GM21367 (cell line): ENCODE data around the gene HES7.

Experiments used
- ATAC-seq: cut with Tn5 transposase; IDR thresholded peaks from one replicate; pipeline ENCODE4 v1.9.1; 2021; ENCODE audit not compliant: unreplicated experiment

The HES7 gene

GRCh38 chr17:8155231-8155995, 31.5 kb upstream of the HES7 start:
- no peak for ATAC-seq

GRCh38 chr17:8154608-8155155, 30.8 kb upstream of the HES7 start:
- ATAC-seq = no peak

GRCh38 chr17:8153957-8154607, 30.2 kb upstream of the HES7 start:
- no peak for ATAC-seq

- ATAC-seq = no peak
Measured at GRCh38 chr17:8153525-8153956, 29.6 kb upstream of the HES7 start.

- ATAC-seq = no peak
Measured at GRCh38 chr17:8153031-8153451, 29.1 kb upstream of the HES7 start.

- ATAC-seq = no peak
Measured at GRCh38 chr17:8152112-8152775, 28.3 kb upstream of the HES7 start, which contains the start of gene PER1. PER1 (minus strand) TSS chr17:8152404; CDS start chr17:8150706, 1,698 bp downstream.

GRCh38 chr17:8151641-8152111, 27.8 kb upstream of the HES7 start:
- ATAC-seq = no peak

- peak; percentile 32 for ATAC-seq
Measured at GRCh38 chr17:8151120-8151640, 27.3 kb upstream of the HES7 start.

- ATAC-seq = no peak
Measured at GRCh38 chr17:8150194-8151119, 26.6 kb upstream of the HES7 start.

GRCh38 chr17:8149419-8150193, 25.7 kb upstream of the HES7 start:
- no peak for ATAC-seq

GRCh38 chr17:8148560-8148959, 24.7 kb upstream of the HES7 start:
- no peak for ATAC-seq

GRCh38 chr17:8147805-8148404, 24.0 kb upstream of the HES7 start:
- no peak for ATAC-seq

- ATAC-seq = no peak
Measured at GRCh38 chr17:8147141-8147804, 23.4 kb upstream of the HES7 start.

GRCh38 chr17:8146381-8147140, 22.7 kb upstream of the HES7 start:
- no peak for ATAC-seq

GRCh38 chr17:8145811-8146210, 21.9 kb upstream of the HES7 start:
- ATAC-seq = no peak

- no peak for ATAC-seq
Measured at GRCh38 chr17:8144401-8145231, 20.7 kb upstream of the HES7 start.
